ENCODE measurements around the gene KLHDC3.

The KLHDC3 gene

DNA sequence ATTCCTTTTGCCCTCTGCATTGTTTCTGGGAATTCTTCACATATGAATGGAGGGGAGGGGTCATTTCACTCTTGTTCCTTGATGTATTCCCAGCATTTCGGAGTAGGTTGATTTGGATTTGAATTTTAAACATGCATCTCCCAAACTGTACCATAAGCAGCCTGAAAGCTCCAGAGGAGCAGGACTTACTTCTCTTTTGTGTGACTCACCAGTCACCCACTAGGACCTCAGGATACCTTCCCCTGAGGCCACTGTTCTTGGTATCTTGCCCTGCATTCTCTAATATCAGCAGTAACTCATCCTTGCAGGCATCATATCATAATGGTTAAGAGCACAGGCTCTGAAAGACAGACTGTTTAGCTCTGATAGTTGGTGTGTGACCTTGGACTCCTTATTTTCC, 44.5 kb downstream of the KLHDC3 start:
- DNase-seq (ENCODE audit: low read depth), result no peak

DNA sequence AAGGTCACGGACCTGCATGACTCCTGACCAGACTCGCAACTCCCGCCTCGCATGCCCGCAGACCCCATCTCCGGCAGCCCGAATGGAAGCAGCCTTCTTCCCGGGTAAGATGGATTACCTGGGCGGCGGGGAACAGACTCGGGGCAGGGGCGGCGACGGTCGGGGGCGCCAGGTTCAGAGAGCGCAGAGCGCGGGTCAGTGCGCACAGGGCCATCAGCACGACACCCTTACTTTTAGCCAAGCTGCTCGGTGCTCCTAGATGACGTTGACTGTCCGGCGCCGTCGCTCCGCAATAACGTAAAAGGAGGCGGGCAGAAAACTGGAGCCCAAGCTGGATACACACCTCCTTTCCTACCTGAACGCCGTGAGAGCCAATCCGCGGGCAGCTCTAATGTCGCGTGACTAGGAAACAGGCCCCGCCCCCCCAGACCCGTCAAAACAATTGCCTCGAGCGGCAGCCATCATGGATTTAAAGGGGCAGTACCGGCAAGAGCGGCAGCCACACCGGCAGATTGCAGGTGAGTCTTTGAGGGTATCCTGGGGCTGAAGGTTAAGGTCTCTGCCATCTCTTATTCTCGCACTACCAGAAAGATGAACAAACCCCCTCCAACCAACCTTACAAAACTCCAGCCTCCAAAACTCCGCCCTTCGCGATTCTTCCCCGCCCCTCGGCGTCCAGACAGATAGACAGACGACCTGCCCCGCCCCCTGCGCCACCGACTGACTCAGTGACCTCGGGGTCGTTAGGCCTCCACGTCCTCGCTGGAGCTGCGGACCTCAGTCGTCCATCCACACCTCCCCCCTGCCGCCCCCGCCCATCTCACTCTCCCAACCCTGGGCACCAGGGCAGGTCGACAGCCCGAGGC, 45.4 kb downstream of the KLHDC3 start, which contains the start of the genes KLC4 and MRPL2:
Gene KLC4 (plus strand): TSS at position 464 of the 866 bp plus-strand sequence. CDS start 1,705 bp downstream, outside the sequence.
Gene MRPL2 (minus strand): TSS at position 267 of the 866 bp plus-strand sequence. CDS start 53 bp downstream, at position 214.
- DNase-seq (ENCODE audit: low read depth), result peak; percentile 97

DNA sequence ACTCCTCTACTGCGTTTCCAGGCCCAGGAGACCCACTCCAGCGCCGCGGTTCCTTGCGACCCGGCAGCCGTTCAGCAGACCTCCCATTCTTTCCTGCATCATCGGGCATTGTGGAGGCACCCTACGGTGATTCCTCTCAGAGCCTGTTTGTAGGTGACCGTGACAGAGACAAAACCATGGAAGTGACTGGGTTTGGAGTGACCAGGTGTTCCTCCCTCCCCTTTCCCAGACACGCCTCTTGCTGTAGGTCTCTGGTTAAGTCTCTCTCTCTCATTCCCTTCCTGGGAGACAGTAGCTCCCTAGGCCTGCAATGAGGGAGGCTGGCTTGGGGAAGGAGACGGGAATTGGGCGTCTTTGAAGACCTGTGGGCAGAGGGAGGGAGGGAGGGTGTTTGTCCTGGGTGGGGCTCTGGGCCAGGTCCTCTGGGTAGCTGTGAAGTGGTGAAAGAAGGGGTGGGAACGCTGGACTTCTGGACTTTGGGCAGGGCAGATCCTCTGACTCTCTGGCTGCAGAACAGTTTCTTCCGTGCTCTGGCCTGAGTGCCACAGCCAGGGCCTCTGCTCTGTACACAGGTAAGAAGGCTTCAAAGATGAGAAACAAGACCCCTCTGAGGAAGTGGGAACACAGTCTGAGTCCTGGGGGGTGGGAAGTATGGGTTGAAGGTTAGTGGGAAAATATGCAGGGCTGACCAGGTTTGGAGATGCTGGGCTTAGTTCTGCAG, 46.1 kb downstream of the KLHDC3 start:
- no peak for DNase-seq (ENCODE audit: low read depth)

DNA sequence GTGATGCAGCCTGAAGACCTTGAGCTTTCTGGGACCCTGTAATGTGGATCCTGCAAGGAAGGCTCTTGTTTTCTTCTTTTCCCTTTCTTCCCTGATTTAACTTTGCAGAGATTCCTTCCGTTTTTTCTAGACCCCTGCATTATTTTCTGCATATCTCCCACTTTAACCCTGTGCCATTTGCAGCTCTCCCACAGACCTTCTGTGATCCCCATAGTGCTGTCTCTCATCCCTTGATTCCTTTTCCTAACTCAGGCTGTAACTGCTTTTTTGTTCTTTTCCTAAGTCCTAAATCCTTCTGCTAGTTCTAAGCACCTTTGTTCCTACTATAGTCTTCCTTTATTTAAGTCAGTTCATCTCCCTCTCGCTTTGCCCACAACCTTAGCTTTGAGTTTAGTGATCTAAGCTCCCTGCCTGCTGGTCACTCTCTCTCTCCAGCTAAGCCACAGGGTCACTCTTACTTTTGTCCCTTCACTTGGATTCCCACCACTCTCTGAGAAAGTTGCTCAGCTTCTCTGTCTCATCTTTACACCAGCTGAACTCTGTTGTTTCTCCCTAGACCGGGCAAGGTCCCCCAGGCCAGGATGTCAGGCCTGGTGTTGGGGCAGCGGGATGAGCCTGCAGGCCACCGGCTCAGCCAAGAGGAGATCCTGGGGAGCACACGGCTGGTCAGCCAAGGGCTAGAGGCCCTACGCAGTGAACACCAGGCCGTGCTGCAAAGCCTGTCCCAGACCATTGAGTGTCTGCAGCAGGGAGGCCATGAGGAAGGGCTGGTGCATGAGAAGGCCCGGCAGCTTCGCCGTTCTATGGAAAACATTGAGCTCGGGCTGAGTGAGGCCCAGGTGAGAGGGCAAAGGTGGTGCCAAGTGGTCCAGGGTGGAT, 46.9 kb downstream of the KLHDC3 start:
- DNase-seq (ENCODE audit: low read depth), result no peak

DNA sequence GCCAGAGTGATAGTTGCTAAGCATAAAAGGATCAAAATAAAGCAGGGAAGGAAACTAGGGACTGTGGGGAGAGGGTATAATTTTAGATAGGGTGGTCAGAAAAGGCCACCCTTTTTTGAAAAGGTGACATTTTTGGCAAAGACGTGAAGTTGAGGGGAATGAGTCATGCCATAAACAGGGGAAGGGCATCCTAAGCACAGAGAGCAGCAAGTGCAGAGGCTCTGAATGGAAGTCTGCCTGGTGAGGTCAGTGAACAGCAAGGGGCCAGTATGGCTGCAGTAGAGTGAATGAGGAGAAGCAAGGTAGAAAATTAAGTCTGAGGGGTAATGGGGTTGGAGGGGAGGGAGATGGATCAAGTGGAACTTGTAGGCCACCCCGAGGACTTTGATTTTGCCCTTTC, 47.8 kb downstream of the KLHDC3 start:
- no peak for DNase-seq (ENCODE audit: low read depth)

DNA sequence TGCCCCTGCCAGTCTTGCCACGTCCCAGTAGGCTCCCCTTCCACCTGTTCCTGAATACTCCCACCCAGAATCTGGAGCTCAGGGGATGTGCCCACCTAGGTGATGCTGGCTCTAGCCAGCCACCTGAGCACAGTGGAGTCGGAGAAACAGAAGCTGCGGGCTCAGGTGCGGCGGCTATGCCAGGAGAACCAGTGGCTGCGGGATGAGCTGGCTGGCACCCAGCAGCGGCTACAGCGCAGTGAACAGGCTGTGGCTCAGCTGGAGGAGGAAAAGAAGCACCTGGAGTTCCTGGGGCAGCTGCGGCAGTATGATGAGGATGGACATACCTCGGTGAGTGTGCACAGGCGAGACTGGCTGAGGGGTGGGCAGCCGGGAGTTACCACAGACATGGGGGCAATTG, 48.8 kb downstream of the KLHDC3 start:
- no peak for DNase-seq (ENCODE audit: low read depth)

DNA sequence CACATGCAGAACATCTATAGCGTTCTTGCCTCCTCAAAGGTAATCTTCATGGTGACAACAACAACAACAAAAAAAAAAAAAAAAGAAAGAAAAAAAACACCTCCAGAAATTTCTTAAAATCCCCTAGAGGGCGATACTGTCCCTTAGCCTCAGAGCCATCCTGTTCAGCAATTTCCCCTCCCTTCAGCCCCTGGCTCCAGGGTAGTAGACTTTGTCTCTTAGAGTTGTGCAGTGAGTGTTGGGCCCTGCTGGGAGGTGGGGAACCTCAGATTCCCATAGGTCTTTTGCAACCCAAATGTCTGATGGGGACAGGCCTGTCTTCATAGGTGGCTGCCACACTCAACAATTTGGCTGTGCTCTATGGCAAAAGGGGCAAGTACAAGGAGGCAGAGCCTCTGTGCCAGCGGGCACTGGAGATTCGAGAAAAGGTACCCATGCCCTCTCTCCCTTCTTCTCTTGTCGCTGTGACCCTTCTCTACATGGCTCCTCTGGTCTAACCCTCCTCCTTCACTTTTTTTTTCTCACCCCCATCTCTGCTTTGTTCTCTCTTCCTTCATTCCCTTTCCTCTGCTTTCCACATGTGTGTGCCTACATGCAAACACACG, 56.1 kb downstream of the KLHDC3 start:
- peak; percentile 69 for DNase-seq (ENCODE audit: low read depth)
